GM21723 (cell line): Measurements from ENCODE around the gene PTPRG.

Experiments used
- ATAC-seq: cut with Tn5 transposase; IDR thresholded peaks from one replicate; pipeline ENCODE4 v1.9.1; 2021; ENCODE audit warnings: mild to moderate bottlenecking, moderate library complexity; ENCODE audit not compliant: unreplicated experiment

The PTPRG gene

DNA sequence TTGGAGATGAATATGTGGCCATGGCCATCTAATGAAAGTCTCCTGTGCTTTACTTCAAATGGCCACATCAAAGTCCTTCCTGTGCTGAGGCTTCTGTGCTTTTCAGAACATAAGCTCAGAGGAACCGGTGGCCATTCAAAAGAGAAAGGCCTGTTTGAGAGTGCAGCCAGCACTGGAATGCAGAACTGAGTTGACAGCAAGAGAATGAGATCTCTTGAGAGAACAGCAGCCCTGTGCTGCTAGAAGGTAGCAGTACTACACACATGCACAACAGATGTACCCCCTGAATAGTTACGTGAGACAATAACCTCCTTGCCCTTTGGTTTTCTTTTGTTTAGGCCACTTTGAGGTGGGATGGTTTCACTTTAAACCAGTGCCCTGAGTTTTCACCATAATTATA is 292.5 kb downstream of the PTPRG start:
- ATAC-seq = no peak

DNA sequence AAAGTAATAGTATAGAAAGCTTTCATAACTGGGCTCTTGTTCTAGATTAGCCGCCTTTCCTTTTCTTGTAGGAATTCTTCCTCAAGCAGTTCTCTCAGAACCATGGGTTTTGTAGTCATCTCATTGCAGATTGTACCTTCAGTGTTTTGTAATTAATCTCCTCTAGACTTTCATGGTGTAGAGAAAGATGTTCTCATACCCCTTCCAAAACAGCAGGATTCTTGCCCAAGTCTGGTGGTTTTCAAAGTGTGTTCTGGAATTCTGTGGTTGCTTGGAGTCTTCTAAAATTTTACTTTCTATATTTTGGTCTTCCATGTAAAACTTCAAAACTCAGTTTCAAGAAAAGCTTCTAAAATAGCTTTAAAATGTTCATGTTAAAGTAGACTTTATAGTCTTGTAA is 293.8 kb downstream of the PTPRG start:
- no peak for ATAC-seq

DNA sequence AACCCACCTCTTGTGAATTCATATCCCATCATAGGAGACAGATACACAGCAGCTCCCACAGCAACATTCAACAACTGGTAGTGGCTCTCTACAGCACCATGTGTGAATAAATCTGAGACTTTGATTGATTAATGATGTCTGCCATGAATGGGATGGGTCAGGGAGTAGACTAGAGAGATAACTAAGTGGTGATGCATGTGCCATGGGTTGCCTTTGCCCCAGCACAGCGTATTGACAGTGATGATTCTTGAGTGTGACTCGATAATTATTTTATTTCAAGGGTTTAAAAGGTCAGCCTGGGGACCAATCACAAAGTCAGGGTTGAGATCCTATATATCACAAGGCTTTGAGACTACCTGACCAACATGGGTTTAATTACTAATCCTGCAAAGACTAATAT is 295.9 kb downstream of the PTPRG start:
- ATAC-seq = no peak

DNA sequence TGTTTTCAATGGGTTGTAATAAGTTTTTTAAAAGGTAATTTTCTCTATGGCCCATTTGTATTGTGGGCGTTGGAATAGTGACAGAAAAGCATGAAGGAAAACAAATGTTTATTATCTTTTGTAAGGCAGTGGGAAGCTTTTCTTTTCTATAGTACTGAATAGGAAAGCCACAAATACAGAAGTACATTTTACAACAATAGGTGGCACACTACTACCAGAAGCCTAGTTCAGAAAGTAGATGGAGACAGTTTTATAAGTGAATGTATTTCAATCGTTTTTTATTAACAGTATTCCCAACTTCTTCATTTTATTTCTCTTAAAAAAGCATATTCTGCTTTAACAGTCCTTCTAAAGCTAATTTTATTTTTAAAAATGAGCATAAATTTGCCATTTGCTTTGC is 296.7 kb downstream of the PTPRG start:
- ATAC-seq = no peak

DNA sequence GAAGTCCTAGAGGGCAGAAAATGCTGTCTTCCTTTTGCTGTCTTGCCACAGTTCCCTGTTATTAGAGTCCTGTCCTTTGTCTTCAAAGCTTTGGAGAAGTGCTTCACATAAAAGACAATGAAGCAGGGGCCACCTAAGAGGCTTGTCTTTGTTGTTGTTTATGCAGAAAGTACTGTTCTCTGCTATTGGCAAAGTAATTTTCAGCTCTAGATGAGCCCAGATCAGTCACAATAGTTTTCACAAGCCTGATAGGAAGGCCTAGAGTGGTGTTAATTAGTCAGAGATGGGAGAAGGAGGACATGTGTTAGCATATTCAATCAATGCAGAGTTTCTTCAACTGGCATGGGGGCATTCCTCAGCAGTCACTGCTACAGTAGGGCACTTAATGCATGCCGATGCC is 300.0 kb downstream of the PTPRG start:
- no peak for ATAC-seq

DNA sequence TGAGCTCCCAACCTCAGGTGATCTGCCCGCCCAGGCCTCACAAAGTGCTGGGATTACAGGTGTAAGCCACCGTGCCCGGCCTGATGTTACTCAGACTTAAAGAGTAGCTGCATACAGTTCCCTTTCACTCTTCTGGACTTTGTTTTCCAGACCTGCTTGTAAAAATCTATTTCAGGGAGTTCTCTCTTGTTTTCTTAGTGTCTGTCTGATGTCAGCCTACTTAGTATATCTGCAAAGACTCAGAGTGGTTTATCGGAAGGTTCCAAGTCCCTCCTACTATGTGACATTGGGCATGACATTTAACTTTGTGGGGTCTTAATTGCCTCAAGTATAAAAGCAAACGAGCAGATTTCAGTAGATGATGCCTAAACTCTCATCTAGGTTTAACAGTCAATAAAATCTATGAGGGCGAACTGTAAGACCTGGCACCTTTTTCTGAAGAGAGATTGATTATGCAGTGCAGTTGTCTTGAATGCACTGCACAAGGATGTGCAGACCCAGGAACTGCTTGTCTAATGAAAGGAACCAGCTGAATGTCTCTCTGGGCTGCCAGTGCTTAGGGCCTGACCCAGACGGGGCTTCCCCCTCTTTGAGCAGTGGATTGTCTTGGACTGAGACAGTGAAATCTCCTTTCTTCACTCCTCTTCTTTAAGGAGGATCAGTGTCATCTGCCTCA is 301.4 kb downstream of the PTPRG start:
- no peak for ATAC-seq

DNA sequence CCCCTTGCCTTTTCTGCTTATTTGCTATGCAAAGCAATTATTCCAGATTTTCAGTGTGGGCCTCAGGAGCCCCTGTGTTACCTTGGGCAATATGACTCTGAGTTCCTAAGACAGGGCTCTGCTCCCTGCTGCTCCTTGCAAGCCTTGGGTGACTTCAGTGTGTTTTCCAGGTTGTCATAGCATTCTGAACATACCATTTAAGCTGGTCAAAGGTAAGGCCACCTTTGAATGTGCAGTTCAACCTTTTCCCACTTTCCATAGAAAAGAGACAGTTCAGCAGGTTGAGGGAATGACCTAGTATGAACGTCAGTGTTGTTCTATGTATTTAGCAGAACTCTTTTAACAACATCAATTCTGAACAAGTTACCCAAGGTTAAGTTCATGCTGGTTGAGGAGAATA is 302.2 kb downstream of the PTPRG start:
- ATAC-seq = no peak

DNA sequence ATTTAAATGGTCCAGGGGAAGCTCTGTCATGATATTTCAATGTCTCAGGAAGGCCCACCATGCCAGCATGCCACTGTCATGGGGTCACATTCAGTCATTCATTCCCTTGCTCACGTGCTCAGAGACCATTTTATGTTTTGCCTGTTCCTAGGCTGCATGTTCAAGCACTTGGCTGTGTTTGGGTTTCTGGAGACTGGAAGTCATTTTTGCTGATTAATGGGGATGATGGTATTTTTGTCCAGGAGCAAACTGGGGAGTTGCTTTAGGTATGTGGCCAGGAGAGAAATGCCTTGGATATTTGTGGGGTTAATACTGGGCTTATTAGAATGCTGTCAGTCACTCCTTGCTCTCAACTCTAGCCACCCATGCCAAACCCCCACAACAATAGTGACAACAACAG is 303.5 kb downstream of the PTPRG start:
- ATAC-seq = no peak

DNA sequence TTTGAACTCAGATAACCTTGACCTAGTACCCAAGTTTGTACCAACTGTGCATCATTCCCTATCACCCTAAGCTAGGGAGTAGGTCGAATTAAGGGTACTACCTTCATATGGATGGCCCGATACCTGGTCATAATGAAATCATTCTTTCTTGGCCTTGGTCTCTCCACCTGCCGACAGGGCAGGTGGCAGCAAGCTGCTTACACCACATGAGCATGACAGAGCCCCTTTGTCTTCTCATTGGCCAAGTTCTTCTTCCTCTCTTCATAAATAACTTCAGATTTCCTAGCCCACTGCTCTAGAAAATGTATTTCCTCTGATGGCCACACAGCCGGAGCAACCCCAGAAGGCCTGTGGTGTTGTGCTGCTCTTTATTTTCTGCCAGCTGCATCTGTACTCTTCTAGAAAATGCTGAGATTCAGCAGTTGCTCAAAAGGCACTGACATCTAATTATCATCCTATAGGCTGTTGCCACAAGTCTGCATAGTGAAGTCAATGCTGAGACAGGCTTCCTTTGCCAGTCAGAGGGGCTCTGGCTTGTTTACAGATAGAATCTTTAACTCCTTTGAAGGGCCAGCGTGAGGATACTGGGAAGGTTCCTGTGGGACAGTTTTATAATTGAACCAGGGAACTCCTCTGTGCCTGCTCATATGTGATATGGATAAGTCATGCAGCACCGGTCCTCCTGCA is 304.2 kb downstream of the PTPRG start:
- ATAC-seq = no peak

DNA sequence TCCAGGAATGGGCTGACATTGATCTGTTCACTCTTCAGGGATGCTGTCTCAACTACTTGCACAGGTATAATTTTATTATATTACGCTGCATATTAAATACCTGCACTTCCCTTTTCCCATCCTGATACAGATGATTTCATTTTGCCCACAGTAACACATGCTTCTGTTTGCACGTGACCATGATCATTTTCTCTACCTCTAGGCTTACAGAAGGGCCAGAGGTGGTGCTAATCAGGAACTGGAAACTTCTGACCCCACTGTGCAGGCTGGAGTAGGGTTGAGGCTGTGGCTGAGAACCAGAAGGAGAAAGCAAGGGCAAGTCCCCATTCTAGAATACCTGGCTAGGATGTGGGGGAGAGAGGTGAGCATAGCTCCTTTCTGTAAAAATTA is 304.8 kb downstream of the PTPRG start:
- no peak for ATAC-seq

DNA sequence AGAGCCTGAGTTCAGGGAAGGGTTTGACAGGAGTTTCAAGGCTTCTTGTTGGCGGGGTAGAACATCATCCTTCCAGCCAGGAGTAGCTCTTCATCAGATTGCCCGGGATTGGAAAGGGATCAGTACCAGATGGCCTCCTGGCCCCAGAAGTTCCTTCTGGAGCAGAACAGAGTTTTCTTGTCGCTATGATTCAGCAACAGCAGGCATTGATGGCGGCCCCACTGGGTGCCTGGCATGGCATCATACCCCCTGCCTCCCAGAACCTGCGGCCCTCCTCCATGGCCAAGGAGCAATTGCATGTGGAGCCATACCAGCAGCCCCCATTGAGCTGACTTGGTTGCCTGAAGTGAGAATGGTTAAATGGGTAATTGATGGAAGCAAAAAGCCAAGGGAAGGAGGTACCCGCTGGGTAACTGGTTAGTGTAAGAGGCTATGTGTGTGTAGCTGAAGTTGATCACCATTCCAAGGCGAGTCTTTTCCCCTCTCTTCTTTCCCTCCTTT is 305.6 kb downstream of the PTPRG start:
- ATAC-seq = no peak

DNA sequence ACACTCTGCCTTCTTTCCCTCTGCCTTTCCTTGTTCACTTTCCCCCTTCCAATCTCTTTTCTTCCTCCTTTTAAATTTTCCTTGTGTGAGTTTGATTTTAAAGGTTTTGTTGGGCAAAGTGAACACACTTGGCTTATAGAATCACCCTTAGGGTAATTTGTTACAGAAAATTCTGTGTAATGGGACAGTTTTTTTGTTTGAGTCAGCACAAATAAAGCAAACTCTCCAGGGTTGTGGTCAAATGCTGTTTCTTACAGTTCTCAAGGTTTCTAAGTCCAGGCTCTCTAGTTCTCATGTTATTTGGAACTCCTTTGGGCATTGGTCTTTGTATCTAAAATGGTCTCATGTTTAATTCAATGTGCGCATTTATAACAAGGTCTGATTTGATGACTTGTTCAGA is 307.1 kb downstream of the PTPRG start:
- no peak for ATAC-seq

DNA sequence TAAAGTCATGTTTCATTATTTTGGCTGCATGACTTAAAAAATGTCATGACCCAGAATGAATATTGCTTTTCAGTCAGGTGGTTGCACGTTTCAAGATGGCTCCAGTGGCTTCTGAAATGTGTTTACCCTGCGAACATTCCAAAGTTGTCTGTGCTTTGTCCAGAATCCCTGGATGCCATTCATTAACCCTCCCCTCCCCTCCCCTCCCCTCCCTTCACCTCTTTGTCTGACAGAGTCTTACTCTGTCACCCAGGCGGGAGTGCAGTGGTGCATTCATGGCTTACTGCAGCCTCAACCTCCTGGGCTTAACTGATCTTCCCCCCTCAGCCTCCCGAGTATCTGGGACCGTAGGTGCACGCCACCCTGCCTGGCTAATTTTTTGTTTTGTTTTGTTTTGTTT is 308.0 kb downstream of the PTPRG start:
- ATAC-seq = no peak

DNA sequence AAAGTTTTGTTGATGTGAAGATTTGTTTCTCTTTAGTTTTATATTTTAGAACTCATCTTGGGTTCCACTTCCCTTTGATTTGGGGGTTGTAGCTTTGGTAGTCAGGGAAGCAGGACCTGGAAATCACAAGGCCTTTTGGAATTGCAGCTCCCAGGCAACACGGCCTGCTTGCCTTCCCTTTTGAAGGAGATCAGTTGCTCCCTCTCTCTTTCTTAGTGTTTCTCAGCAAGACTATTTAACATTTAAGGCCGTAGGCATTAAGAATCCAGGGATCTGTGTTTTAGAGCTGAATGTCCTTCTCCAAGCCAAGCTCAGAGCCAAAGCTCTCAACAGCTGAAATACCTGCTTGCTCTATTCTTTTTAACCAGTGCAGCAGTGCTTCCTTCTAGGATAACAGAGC is 310.3 kb downstream of the PTPRG start:
- no peak for ATAC-seq

DNA sequence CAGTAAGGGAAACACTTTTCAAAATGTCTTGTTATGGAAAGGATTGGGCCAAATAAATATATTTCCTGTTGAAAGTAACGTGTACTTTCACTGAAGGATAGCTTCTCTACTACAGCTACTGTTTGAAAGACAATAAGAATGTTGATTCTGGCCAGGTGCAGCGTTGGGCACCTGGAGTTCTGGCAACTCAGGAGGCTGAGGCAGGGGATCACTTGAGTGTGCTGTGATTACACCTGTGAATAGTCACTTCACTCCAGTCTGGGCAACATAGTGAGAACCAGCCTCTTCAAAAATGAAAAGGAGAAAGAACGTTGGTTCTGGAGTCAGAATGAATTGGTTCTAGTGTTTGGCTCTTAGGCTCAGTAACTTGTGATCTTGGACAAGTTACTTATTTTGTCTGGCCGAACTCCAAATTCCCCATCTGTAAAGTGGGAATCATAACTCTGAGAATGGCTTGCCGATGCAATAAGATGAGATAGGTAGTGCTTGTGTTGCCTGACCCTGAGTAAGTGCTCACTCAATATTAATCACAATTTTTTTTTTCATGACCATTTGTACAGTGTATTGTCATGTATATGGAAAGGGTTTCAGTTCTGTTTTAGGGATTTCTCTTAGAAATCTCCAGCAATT is 310.8 kb downstream of the PTPRG start:
- ATAC-seq = no peak

DNA sequence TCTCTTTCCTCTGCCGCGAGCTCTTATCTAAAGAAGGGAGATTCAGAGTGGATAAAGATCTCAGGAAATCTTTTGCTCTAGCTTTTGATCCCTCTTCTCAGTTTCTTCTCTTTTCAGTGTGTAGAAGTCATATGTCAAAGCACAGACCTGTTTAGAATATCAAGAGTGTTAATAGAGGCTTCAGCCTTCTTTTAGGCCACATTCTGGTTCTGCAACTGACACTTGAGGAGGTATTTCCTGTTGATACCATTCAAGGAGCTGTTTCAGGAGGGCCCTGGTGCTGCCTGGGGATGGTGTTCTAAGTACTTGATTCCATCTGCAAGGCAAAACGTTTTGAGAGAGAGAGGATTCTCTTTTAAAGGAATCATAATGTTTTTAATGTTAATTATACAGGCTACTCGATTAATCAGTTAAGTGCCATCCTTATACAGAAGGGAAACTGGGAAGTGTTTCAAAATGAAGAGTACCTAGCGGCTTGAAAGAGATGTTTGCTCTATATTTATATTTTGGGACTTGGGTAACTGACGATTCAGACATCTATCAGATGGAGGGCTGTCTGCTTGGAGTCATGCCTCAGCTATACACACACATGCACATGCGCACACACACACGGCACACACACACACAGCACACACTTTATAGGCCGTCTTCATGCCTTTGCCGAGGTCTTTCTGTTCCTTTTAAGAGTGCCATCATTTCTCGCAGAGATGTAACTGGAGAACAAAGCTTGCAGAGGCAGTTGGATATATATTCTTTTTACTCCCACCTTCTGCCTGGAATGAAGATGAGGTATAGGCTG is 313.9 kb downstream of the PTPRG start:
- no peak for ATAC-seq

DNA sequence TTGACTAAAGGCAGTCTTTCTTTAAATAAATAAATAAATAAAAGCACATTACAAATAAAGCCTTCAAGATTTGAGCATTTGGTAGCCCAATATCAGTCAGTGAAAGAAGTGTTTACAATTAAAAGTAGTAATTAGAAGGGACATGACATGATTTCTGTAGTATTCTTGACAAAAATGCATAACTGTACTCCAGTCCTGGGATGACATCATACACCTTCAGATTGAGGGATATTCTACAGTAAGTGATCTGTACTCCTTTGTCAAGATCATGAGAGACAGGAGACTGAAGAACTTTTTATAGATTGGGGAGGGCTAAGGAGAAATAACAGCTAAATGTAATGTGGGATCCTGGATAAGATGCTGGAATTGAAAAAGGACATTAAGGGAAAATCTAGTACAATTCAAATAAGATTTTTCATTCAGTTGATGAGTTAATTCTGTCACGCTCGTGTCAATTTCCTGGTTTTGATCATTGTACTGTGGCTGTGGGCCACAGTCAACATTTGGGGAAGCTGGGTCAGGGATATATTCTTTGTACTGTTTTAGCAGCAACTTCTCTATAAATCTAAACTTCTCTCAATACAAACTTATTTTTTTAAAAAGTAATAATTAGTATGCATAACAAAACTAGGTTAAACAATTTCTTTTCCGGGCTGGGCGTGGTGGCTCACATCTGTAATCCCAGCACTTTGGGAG is 314.8 kb downstream of the PTPRG start:
- no peak for ATAC-seq

DNA sequence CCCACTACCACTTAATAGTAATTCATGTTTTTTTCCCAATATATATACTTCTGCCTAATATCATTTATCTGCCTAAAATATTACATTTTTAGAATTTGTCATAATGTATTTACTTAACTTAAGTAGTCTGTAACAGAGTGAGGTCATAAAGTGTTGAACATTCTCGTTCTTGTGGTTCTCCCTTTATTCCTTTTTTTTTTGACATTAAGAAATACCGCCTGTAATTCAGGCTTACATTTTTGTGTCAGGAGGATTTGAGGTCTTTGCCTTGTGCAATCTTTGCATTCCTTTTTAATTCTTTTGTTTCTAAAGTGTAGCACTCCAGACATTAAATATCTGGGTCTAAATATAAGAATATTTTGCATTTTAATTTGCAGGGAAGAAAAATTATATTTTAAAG is 315.4 kb downstream of the PTPRG start:
- no peak for ATAC-seq

DNA sequence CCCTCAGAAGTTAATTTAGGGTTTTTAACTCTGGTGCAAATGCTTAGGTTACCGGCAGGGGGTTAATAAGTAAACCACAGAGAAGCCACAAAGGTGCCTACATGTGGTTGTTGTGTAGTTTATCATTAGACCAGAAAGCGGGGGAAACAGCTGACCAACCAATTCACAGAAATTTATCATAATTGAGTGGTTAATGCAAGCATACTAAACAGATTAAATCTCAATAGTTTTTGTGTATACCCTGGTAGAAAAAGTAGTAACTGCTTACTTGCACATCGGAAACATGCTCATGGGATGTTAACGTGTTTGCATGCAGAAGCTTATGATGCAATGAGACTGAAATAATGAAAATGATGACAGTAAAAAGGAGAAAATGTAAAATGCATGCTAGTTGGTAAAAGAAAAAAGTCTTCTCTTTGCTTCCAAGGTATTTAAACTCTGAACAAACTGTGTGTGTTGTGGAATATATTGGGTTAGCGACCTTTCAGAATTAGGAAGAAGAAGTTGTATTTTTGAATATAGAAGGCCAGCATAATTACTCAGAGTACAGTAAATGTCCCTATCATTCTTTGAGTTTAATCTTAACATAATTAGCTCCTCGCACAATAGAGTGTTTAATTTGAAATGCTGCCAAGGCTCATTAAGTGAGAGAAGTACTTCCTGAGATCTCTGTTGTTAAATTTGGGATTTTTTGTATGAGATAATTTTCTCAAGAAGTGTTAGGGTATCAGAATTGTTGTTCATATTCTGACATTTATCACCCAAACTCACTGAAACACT is 316.2 kb downstream of the PTPRG start:
- peak; percentile 78 for ATAC-seq

DNA sequence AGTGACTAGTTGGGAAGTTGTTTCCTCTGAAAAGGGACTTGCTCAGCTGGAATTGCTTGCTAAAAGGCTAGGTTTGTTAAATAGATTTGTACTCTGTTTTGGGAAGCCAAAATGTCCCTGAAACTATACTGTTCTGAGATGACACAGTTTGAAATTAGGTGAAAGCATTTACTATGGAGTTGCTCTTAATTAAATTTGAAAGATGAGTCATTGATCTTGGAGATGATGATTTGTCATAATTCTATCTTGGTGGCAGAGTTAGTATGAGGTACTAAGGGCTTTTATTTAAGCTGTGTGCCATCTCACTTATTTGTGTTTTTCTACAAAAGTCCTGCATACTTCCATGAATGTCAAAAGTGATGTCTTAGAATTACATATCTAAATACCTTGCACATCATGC is 320.9 kb downstream of the PTPRG start:
- ATAC-seq = no peak
